B cell (primary cell): ENCODE data around the gene NFE2L1. TPM values are rescaled to one million over a fixed set of nuclear protein-coding genes. Genes with fewer than 3 reads are reported as not detected.

ENCODE experiments used
- ATAC-seq: fragments of 200-7000 bp; cut with Tn5 transposase; one replicate; pipeline ENCODE4 v1.10.0; 2021; ENCODE audit warnings: low read depth, mild to moderate bottlenecking, moderate number of reproducible peaks, moderate library complexity
- CTCF ChIA-PET: fragments of 350-600 bp; sonication (Branson Sonifier 250); formaldehyde crosslinking; loops from one replicate; lab custom pipeline; 2021; ENCODE audit warnings: antibody characterized with exemption, inconsistent platforms; lab: Charles Lee
- POLR2A ChIA-PET: fragments of 350-600 bp; sonication (Branson Sonifier 250); formaldehyde crosslinking; loops from one replicate; lab custom pipeline; 2021; ENCODE audit warnings: antibody characterized with exemption; lab: Charles Lee
- DNase-seq: peaks from one replicate; pipeline ENCODE4 v3.0.0; 2013
- H2AFZ ChIP-seq: 2 replicates; pipeline ENCODE4 v1.6.1; 2012; ENCODE audit warnings: mild to moderate bottlenecking, low read depth, low read length; ENCODE audit not compliant: insufficient read depth, poor library complexity, severe bottlenecking
- H3K27ac ChIP-seq, 2 donors: 1 replicate in 1 of 2; 2 replicates in 1 of 2; pipeline ENCODE4 v1.5.1; 2012 to 2013; ENCODE audit warnings: low read length in 2 of 2, mild to moderate bottlenecking in 2 of 2, moderate library complexity in 1 of 2
- H3K27me3 ChIP-seq, 4 experiments: fragments of 200-600 bp in 1 of 4; sonication (generic) in 1 of 4; replicated peaks in 1 of 4; 1 replicate in 2 of 4; 2 replicates in 2 of 4; pipeline versions ENCODE4 v1.6.1 to v1.7.0; 2013 to 2016; ENCODE audit warnings: low read length in 3 of 4, mild to moderate bottlenecking in 2 of 4, mixed read lengths in 1 of 4, moderate library complexity in 1 of 4; ENCODE audit not compliant: insufficient read depth in 4 of 4, control insufficient read depth in 3 of 4; ENCODE audit errors: control extremely low read depth in 1 of 4
- H3K36me3 ChIP-seq, 2 experiments: replicated peaks in 1 of 2; 1 replicate in 1 of 2; 2 replicates in 1 of 2; pipeline versions ENCODE4 v1.6.1 to v1.7.1; 2013; ENCODE audit warnings: low read length in 1 of 2; ENCODE audit not compliant: insufficient read depth in 2 of 2, control insufficient read depth in 1 of 2; ENCODE audit errors: control extremely low read depth in 1 of 2, extremely low read depth in 1 of 2
- H3K4me1 ChIP-seq, 2 donors: fragments of 200-600 bp in 1 of 2; sonication (generic) in 1 of 2; 1 replicate in 1 of 2; 2 replicates in 1 of 2; pipeline versions ENCODE4 v1.5.1 to v1.6.1; 2013 to 2017; ENCODE audit warnings: low read length in 2 of 2; ENCODE audit not compliant: control insufficient read depth in 2 of 2, insufficient read depth in 2 of 2
- H3K4me2 ChIP-seq: replicated peaks from 2 replicates; pipeline ENCODE3; 2012; ENCODE audit warnings: mild to moderate bottlenecking, low read depth, low read length; ENCODE audit not compliant: poor library complexity, severe bottlenecking
- H3K4me3 ChIP-seq, 5 experiments: fragments of 200-600 bp in 1 of 5; sonication (generic) in 1 of 5; 1 replicate in 3 of 5; 2 replicates in 2 of 5; pipeline versions ENCODE4 v1.5.1 to v1.7.0; 2011 to 2016; ENCODE audit warnings: low read length in 4 of 5, mild to moderate bottlenecking in 4 of 5, low read depth in 2 of 5, control low read depth in 1 of 5, moderate library complexity in 1 of 5; ENCODE audit not compliant: insufficient read depth in 1 of 5; ENCODE audit errors: control extremely low read depth in 1 of 5, extremely low read depth in 1 of 5
- H3K79me2 ChIP-seq: fragments of 200-600 bp; sonication (generic); one replicate; pipeline ENCODE4 v1.6.0; 2016; ENCODE audit warnings: low read length; ENCODE audit not compliant: control insufficient read depth, insufficient read depth
- H3K9ac ChIP-seq: fragments of 200-600 bp; sonication (generic); 2 replicates; pipeline ENCODE4 v1.6.1; 2017; ENCODE audit warnings: mild to moderate bottlenecking, low read length, moderate library complexity
- H3K9me3 ChIP-seq, 3 donors: one replicate each; pipeline versions ENCODE4 v1.6.1 to v1.7.1; 2013; ENCODE audit warnings: low read length in 2 of 3; ENCODE audit not compliant: control insufficient read depth in 2 of 3, insufficient read depth in 1 of 3; ENCODE audit errors: control extremely low read depth in 1 of 3
- H4K20me1 ChIP-seq: 2 replicates; pipeline ENCODE4 v1.6.0; 2012; ENCODE audit warnings: mild to moderate bottlenecking, low read length; ENCODE audit not compliant: insufficient read depth, control insufficient read depth, poor library complexity, severe bottlenecking
- H3K27ac Mint-ChIP-seq: one replicate; pipeline ENCODE4 v1.8.0; 2021; ENCODE audit warnings: mixed read lengths
- H3K27me3 Mint-ChIP-seq: one replicate; pipeline ENCODE4 v1.8.0; 2021; ENCODE audit warnings: mixed read lengths
- H3K4me1 Mint-ChIP-seq: one replicate; pipeline ENCODE4 v1.8.0; 2021; ENCODE audit warnings: mixed read lengths
- H3K4me3 Mint-ChIP-seq: one replicate; pipeline ENCODE4 v1.8.0; 2021; ENCODE audit warnings: mixed read lengths
- H3K9me3 Mint-ChIP-seq: one replicate; pipeline ENCODE4 v1.8.0; 2022; ENCODE audit warnings: mixed read lengths; ENCODE audit not compliant: insufficient read depth
- EZH2 ChIP-seq: IDR thresholded peaks from 2 replicates; pipeline ENCODE4 v1.6.1; 2012; ENCODE audit warnings: borderline replicate concordance, low read depth, mild to moderate bottlenecking, moderate library complexity, low read length; ENCODE audit not compliant: insufficient read depth, poor library complexity, severe bottlenecking
- WGBS: methylation state at CpG from one replicate; pipeline ENCODE4 v1.1.5; 2013; ENCODE audit warnings: missing lambda C conversion rate; ENCODE audit not compliant: insufficient coverage; 5-methylcytosine and 5-hydroxymethylcytosine counted together
- intact Hi-C: fragments of 100-400 bp; cut with micrococcal nuclease; formaldehyde crosslinking; loops from one replicate; pipeline ENCODE4 v1.10.0; 2022
- polyA plus RNA-seq: library from polyadenylated mRNA; depleted of rRNA; stranded (reverse); fragments of >200 nt; gene quantifications from 2 replicates; pipeline ENCODE4 v1.2.3, GENCODE V29; 2012
- total RNA-seq, 2 donors: library from RNA; stranded (reverse); fragments of 120-200 nt in 1 of 2; gene quantifications; 1 replicate in 1 of 2; 2 replicates in 1 of 2; pipeline versions ENCODE4 v1.2.3 to v1.2.4, GENCODE V29; 2013 to 2022
- TF ChIP-seq, protein P1 (sequence below): fragments of 200-600 bp; IDR thresholded peaks from one replicate; pipeline ENCODE4 v1.8.0; 2022; ENCODE audit warnings: antibody characterized with exemption, mild to moderate bottlenecking

Gene NFE2L1
- total and polyA plus RNA-seq, 2 donors (not counting 1 experiment from before 2014, with no cell fraction given) = 25.2 to 66.4 TPM

DNA sequence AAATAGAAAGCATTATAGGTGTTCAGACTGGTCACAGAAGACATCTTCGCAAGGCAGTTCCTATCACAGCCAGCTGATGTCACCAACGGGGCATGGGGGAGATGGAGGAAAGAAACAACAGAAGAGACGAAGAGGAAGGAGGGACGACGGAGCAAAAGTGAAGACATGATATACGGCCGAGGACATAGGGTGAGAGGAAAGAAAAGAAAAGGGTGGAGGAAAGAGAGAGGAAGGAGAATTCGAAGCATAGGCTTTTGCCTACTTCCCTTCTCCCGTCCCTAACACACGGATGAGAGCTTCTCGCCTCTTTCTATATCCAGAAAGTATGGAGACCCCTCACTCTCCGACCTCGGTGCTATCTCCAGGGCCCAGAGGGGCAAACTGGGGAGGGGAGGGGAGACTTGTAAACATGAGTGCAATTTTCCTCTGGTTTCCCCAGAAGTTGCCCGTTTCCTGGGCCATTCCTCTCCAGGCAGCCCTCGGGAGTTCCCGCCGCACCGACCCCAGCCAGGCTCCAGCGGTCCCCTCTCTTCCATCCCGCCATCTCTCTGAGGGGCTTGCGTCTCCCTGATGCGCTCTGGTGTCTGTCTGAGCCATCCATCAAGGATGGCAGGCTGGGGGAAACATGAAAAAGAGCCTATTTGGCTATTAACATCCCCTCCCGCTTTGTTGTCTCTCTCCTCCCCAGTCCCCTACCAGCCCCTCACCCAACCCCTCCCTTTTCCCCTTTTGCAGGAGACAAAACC lies 36.6 kb upstream of the NFE2L1 start:
- H3K9ac ChIP-seq = peak overlapping the region; percentile 62
- 4% methylated on average over 11 of the region's 23 CpGs for WGBS

More for the DNA sequence above, 36.6 kb upstream of the NFE2L1 start:
- peak overlapping the region; percentile 97 for H3K4me2 ChIP-seq
- TF ChIP-seq EZH2 = no peak
- TF ChIP-seq, protein P1, sequence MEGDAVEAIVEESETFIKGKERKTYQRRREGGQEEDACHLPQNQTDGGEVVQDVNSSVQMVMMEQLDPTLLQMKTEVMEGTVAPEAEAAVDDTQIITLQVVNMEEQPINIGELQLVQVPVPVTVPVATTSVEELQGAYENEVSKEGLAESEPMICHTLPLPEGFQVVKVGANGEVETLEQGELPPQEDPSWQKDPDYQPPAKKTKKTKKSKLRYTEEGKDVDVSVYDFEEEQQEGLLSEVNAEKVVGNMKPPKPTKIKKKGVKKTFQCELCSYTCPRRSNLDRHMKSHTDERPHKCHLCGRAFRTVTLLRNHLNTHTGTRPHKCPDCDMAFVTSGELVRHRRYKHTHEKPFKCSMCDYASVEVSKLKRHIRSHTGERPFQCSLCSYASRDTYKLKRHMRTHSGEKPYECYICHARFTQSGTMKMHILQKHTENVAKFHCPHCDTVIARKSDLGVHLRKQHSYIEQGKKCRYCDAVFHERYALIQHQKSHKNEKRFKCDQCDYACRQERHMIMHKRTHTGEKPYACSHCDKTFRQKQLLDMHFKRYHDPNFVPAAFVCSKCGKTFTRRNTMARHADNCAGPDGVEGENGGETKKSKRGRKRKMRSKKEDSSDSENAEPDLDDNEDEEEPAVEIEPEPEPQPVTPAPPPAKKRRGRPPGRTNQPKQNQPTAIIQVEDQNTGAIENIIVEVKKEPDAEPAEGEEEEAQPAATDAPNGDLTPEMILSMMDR = peak; percentile 52
- CTCF ChIA-PET = interaction anchor here (0.6 to 2.7 kb wide), 12 partner anchors 9 to 68 kb away, joined by 3 to 11 read pairs (median 5); partner anchors contain the start of gene CDK5RAP3
- DNase-seq (peak; percentile 61), ATAC-seq (peak; percentile 67)
- peak overlapping the region; percentile 61 for H2AFZ ChIP-seq
- peaks cover 14% of the 10 kb centered on the region in 2 donors for H3K4me1 ChIP-seq
- intact Hi-C loops = loop anchor here (1.0 to 2.0 kb wide), 3 partner anchors 33 to 41 kb away; partner anchors contain the start of genes CDK5RAP3 and NFE2L1
- H3K27ac Mint-ChIP-seq = peak overlapping the region; percentile 32
- peak overlapping the region; percentile 83 for H3K4me3 Mint-ChIP-seq
- H3K4me3 ChIP-seq = peak overlapping the region; percentile 15 to 72 (median 38)
- no peak overlapping the region for H3K27ac ChIP-seq
- H3K9me3 Mint-ChIP-seq = no peaks in the 10 kb centered on the region
- no peaks in the 10 kb centered on the region for H3K79me2 ChIP-seq
- peaks cover 0 to 40% (median 19%) of the 10 kb centered on the region in 4 experiments for H3K27me3 ChIP-seq
- H3K36me3 ChIP-seq = no peaks in the 10 kb centered on the region
- H3K4me1 Mint-ChIP-seq = peaks cover 17% of the 10 kb centered on the region
- peaks cover 0 to 3% (median 0%) of the 10 kb centered on the region in 3 donors for H3K9me3 ChIP-seq
- POLR2A ChIA-PET = no interaction called here
- peaks cover 34% of the 10 kb centered on the region for H3K27me3 Mint-ChIP-seq
- no peaks in the 10 kb centered on the region for H4K20me1 ChIP-seq
